ENCODE measurements around the gene AZGP1.

The AZGP1 gene

DNA sequence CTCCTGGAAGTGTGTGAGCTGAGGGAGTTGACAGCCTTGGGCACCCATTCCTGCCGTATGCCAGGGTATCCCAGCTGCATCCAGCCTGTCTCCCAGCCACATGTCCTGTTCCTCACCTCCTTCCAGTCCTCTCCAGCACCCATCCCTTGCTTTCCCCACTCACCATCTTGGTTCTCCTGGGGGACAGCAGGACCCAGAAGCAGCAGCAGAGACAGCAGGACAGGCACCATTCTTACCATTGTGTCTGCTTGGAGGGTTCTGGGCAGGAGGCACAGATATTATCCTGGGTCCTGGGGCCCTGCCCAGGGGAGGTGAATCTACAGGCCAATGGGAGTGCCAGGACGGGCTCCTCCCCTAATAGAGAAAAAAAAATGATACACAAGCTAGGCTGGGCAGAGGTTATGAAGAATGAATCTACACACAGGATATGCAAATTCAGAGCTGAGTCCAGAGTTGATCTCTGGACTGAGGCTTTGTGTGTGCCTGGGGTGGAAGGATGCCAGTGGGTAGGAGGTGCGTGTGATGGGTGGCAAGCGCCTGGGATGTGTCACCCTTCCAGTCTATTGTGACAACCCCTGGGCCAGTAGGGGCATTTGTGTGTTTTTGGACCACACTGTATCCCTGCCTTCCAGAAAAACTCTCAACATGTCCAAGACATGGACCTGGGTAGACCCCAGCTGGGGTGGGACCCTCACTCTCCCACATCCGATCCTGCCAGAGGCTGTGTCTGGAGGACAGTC, at the start of gene AZGP1:
AZGP1 (minus strand) TSS at position 250 of the 740 bp plus-strand sequence; CDS start at position 239, 11 bp downstream.
- Histone ChIP-seq H3K27ac (ENCODE audit: low read length) (no peak within 1 kb of the TSS), H3K4me3 (ENCODE audit: low read depth in 1 of 2, low read length in 2 of 2) (peak within 1 kb of the TSS in 1 of 2 donors; percentile 21)

DNA sequence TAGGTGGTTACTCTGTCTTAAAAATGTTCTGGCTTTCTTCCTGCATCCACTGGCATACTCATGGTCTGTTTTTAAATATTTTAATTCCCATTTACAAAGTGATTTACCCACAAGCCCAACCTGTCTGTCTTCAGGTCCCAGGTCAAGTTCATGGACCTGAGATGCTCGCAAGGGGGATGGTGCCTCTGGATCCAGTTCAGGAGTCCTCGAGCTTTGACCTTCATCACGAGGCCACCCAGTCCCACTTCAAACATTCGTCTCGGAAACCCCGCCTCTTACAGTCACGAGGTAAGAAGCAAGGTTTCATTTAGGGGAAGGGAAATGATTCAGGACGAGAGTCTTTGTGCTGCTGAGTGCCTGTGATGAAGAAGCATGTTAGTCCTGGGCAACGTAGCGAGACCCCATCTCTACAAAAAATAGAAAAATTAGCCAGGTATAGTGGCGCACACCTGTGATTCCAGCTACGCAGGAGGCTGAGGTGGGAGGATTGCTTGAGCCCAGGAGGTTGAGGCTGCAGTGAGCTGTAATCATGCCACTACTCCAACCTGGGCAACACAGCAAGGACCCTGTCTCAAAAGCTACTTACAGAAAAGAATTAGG, 48.3 kb upstream of the AZGP1 start:
- Histone ChIP-seq H3K4me3 (ENCODE audit: low read depth in 1 of 2, low read length in 2 of 2) (no peak overlapping the region), H3K4me1 (ENCODE audit: control insufficient read depth in 1 of 2, insufficient read depth in 2 of 2, low read length in 2 of 2) (peaks cover 0 to 4% of the 10 kb centered on the region in 2 donors), H3K36me3 (ENCODE audit: control insufficient read depth in 1 of 2, insufficient read depth in 2 of 2, low read length in 2 of 2) (peaks cover 18 to 32% of the 10 kb centered on the region in 2 donors), H3K27me3 (ENCODE audit: low read depth, low read length) (no peaks in the 10 kb centered on the region), H3K27ac (ENCODE audit: low read length) (no peak overlapping the region), H3K9me3 (ENCODE audit: control insufficient read depth in 1 of 2, low read length in 2 of 2) (no peaks in the 10 kb centered on the region)

More for the DNA sequence above, at the start of gene AZGP1:
- Histone ChIP-seq H3K9me3 (ENCODE audit: control insufficient read depth in 1 of 2, low read length in 2 of 2) (no peaks in the 10 kb centered on the region), H3K27me3 (ENCODE audit: low read depth, low read length) (no peaks in the 10 kb centered on the region), H3K4me1 (ENCODE audit: control insufficient read depth in 1 of 2, insufficient read depth in 2 of 2, low read length in 2 of 2) (no peaks in the 10 kb centered on the region), H3K36me3 (ENCODE audit: control insufficient read depth in 1 of 2, insufficient read depth in 2 of 2, low read length in 2 of 2) (no peaks in the 10 kb centered on the region)

DNA sequence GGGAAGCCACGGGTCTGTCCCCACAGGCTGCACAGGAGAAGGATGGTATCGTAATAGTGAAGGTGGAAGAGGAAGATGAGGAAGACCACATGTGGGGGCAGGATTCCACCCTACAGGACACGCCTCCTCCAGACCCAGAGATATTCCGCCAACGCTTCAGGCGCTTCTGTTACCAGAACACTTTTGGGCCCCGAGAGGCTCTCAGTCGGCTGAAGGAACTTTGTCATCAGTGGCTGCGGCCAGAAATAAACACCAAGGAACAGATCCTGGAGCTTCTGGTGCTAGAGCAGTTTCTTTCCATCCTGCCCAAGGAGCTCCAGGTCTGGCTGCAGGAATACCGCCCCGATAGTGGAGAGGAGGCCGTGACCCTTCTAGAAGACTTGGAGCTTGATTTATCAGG, 47.7 kb upstream of the AZGP1 start:
- Histone ChIP-seq H3K9me3 (ENCODE audit: control insufficient read depth in 1 of 2, low read length in 2 of 2) (no peaks in the 10 kb centered on the region), H3K4me1 (ENCODE audit: control insufficient read depth in 1 of 2, insufficient read depth in 2 of 2, low read length in 2 of 2) (peaks cover 0 to 9% of the 10 kb centered on the region in 2 donors), H3K27me3 (ENCODE audit: low read depth, low read length) (no peaks in the 10 kb centered on the region), H3K27ac (ENCODE audit: low read length) (peak overlapping the region; percentile 39), H3K36me3 (ENCODE audit: control insufficient read depth in 1 of 2, insufficient read depth in 2 of 2, low read length in 2 of 2) (peaks cover 18 to 32% of the 10 kb centered on the region in 2 donors), H3K4me3 (ENCODE audit: low read depth in 1 of 2, low read length in 2 of 2) (no peak overlapping the region)

DNA sequence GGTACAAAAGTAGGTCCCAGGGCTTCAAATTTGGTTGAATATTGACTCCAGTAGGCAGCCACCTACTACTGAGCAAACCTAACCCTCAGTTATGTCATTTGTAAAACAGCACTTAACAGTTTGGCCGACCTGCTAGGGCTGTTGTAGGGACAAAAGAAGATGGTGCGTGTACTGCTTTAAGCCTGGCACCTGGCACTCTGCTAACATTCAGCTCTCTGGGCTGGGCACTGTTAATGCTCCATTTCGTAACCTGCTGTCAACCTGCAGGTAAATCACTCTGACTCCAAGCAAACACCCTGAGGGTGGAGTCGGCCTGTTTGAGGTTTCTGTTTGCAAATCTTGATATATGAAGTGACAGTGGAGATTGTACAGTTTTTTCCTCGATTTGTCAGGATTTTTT, 46.8 kb upstream of the AZGP1 start:
- no peak overlapping the region for H3K4me3 ChIP-seq (ENCODE audit: low read depth in 1 of 2, low read length in 2 of 2)
- no peaks in the 10 kb centered on the region for H3K9me3 ChIP-seq (ENCODE audit: control insufficient read depth in 1 of 2, low read length in 2 of 2)
- H3K27ac ChIP-seq (ENCODE audit: low read length), result peak overlapping the region; percentile 2
- no peaks in the 10 kb centered on the region for H3K27me3 ChIP-seq (ENCODE audit: low read depth, low read length)
- H3K4me1 ChIP-seq (ENCODE audit: control insufficient read depth in 1 of 2, insufficient read depth in 2 of 2, low read length in 2 of 2), result peaks cover 0 to 15% of the 10 kb centered on the region in 2 donors
- peaks cover 18 to 27% of the 10 kb centered on the region in 2 donors for H3K36me3 ChIP-seq (ENCODE audit: control insufficient read depth in 1 of 2, insufficient read depth in 2 of 2, low read length in 2 of 2)

DNA sequence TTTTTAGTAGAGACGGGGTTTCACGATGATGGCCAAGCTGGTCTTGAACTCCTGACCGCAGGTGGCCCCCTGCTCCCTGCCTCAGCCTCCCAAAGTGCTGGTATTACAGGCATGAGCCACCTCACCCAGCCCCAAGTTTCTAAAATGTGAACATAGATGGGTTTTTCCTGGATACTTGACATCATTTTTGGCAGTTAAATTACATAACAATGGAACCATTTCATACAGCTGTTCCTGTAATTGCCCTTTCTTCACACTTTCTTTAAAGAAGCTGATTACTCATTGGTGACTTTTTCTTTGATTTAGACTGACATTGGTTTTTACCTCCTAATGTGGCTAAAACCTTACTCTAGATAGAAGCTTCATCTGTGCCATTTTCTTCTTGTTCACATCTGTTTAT, 45.5 kb upstream of the AZGP1 start:
- Histone ChIP-seq H3K27ac (ENCODE audit: low read length) (peak overlapping the region; percentile 5), H3K27me3 (ENCODE audit: low read depth, low read length) (no peaks in the 10 kb centered on the region), H3K9me3 (ENCODE audit: control insufficient read depth in 1 of 2, low read length in 2 of 2) (no peaks in the 10 kb centered on the region), H3K4me3 (ENCODE audit: low read depth in 1 of 2, low read length in 2 of 2) (no peak overlapping the region), H3K4me1 (ENCODE audit: control insufficient read depth in 1 of 2, insufficient read depth in 2 of 2, low read length in 2 of 2) (peaks cover 4 to 28% of the 10 kb centered on the region in 2 donors), H3K36me3 (ENCODE audit: control insufficient read depth in 1 of 2, insufficient read depth in 2 of 2, low read length in 2 of 2) (peaks cover 18 to 19% of the 10 kb centered on the region in 2 donors)

DNA sequence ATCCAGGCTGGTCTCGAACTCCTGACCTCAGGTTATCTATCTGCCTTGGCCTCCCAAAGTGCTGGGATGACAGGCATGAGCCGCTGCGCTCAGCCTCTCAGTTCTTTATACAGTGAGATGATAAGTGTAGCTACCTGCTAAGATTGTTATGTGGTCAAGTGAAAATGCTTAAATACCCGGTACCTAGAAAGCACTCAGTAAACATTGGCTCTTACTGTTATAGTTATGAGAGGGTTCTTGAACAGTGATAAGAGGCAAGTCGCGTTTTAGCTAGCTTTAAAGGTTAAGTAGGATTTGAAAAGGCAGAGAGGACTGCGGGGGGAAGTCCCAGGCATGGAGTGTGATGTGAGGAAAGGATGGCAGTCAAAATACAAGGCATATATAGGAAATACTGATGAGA, 44.1 kb upstream of the AZGP1 start:
- no peaks in the 10 kb centered on the region for H3K27me3 ChIP-seq (ENCODE audit: low read depth, low read length)

DNA sequence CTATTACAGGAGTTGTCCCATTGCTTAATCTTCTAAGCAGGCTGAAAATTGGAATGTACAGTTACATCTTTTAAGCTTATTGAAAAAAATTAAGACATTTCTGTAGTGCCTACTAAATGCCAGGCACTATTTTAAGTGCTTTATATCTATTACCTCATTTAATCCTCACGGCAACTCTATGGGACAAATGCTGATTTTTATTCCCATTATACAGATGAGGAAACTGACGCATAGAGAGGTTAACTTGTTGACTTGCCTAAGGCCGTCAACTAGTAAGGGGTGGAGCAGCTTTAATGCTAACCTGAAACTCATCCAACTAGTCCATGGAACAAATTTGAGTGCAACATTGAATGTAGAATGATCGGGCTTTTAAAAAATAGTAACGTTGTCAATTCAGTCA, 42.0 kb upstream of the AZGP1 start:
- H3K27ac ChIP-seq (ENCODE audit: low read length), result peak overlapping the region; percentile 83
- no peaks in the 10 kb centered on the region for H3K9me3 ChIP-seq (ENCODE audit: control insufficient read depth in 1 of 2, low read length in 2 of 2)
- no peak overlapping the region for H3K4me3 ChIP-seq (ENCODE audit: low read depth in 1 of 2, low read length in 2 of 2)
- peaks cover 0 to 4% of the 10 kb centered on the region in 2 donors for H3K36me3 ChIP-seq (ENCODE audit: control insufficient read depth in 1 of 2, insufficient read depth in 2 of 2, low read length in 2 of 2)
- no peaks in the 10 kb centered on the region for H3K27me3 ChIP-seq (ENCODE audit: low read depth, low read length)
- peaks cover 4 to 29% of the 10 kb centered on the region in 2 donors for H3K4me1 ChIP-seq (ENCODE audit: control insufficient read depth in 1 of 2, insufficient read depth in 2 of 2, low read length in 2 of 2)

More for the DNA sequence above, 44.1 kb upstream of the AZGP1 start:
- Histone ChIP-seq H3K9me3 (ENCODE audit: control insufficient read depth in 1 of 2, low read length in 2 of 2) (no peaks in the 10 kb centered on the region), H3K4me1 (ENCODE audit: control insufficient read depth in 1 of 2, insufficient read depth in 2 of 2, low read length in 2 of 2) (peaks cover 4 to 29% of the 10 kb centered on the region in 2 donors), H3K36me3 (ENCODE audit: control insufficient read depth in 1 of 2, insufficient read depth in 2 of 2, low read length in 2 of 2) (peaks cover 12 to 19% of the 10 kb centered on the region in 2 donors), H3K27ac (ENCODE audit: low read length) (no peak overlapping the region), H3K4me3 (ENCODE audit: low read depth in 1 of 2, low read length in 2 of 2) (no peak overlapping the region)

DNA sequence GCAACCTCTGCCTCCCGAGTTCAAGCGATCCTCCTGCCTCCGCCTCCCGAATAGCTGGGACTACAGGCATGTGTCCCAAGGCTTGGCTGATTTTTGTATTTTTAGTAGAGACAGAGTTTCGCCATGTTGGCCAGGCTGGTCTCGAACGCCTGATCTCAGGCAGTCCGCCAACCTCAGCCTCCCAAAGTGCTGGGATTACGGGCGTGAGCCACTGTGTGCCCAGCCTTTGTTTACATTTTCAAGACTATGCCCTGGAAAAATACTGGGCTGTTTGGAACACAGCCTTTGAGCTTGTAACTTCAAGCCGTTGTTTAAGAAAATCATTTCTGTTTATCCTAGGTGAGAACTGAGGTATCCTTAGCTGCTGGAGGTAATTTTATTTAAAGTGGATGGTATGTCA, 41.5 kb upstream of the AZGP1 start:
- Histone ChIP-seq H3K36me3 (ENCODE audit: control insufficient read depth in 1 of 2, insufficient read depth in 2 of 2, low read length in 2 of 2) (no peaks in the 10 kb centered on the region), H3K4me1 (ENCODE audit: control insufficient read depth in 1 of 2, insufficient read depth in 2 of 2, low read length in 2 of 2) (peaks cover 4 to 29% of the 10 kb centered on the region in 2 donors), H3K4me3 (ENCODE audit: low read depth in 1 of 2, low read length in 2 of 2) (no peak overlapping the region), H3K27ac (ENCODE audit: low read length) (peak overlapping the region; percentile 83), H3K9me3 (ENCODE audit: control insufficient read depth in 1 of 2, low read length in 2 of 2) (no peaks in the 10 kb centered on the region), H3K27me3 (ENCODE audit: low read depth, low read length) (no peaks in the 10 kb centered on the region)

DNA sequence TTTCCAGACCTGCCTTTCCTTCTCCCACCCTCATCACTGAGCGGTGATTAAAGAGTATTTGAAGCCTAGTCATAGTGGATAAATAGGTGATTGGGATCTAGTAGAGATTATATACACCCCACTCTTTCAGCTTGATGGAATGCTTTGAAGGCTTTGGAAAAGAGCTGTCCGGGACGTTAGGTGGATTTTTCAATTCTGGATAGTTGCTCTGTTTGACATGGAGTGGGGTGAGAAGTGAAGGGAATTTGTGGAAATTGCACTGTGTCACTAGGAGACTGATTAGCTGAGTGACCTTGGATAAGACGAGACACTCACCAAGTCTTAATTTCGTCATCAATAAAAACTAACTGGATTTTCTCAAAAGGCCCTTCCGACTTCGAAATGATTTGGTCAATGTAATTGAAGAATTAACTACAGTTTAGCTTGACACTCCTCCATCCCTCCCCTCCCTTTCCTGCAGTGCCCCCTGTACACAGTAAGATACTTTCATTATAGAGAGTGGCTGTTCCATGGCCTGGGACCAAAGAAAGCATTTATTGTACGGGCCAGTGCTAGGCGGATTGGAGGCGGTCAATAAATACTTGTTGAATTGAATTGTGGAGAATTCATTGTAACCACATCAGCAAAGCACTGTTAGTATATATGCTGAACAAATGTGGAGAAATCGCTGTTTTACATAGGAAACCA, 40.5 kb upstream of the AZGP1 start:
- Histone ChIP-seq H3K9me3 (ENCODE audit: control insufficient read depth in 1 of 2, low read length in 2 of 2) (no peaks in the 10 kb centered on the region), H3K4me1 (ENCODE audit: control insufficient read depth in 1 of 2, insufficient read depth in 2 of 2, low read length in 2 of 2) (peaks cover 4 to 29% of the 10 kb centered on the region in 2 donors), H3K27me3 (ENCODE audit: low read depth, low read length) (no peaks in the 10 kb centered on the region), H3K27ac (ENCODE audit: low read length) (peak overlapping the region; percentile 83), H3K36me3 (ENCODE audit: control insufficient read depth in 1 of 2, insufficient read depth in 2 of 2, low read length in 2 of 2) (no peaks in the 10 kb centered on the region), H3K4me3 (ENCODE audit: low read depth in 1 of 2, low read length in 2 of 2) (peak overlapping the region; percentile 81 to 85)

DNA sequence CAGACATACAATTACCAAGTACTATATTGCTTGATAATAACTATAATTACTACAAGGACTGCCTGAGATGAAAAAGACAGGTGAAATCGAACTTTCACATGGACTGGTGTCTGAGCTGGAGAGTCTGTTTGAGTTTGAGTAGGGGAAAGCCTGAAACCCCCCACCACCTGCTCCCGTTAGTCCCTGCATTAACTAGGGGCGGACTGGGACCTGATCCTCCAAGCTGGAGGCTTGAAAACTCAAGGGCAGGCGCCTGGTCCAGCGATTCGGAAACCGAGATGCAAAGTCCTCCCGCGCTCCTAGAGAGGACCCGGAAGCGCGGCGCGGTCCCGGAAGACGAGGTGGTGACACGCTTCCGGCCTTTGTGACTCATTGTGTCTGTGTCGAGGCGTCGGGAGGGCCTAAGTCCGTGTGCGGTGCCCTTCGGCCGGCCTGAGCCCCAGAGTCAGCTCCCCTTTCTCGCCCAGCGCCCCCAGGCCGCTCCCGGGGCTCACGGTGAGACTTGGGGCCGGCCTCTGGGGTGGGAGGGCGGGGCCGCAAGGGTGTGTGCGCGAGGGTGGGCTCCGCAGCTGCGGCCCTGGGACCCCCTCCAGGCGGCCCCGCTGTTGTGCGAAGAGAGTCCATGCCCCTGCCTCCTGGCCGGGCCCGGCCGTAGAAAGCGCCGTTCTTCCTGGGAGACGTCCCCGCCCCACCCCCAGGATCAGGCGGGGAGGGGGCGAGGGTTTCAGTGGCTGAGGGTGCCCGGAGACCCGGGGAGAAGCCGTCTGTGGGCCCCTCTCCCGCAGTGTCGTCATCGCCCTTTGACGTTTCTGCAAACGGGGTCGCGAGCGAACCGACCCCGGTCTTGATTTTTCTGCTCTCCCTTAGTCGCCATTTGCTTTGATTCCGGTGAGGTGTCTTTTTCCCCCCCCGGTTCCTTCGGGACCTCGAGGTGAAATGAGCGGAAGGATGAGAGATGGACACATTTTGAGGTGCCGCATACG, 39.7 kb upstream of the AZGP1 start, which contains the start of gene ZKSCAN1:
ZKSCAN1 (plus strand) TSS at position 365 of the 983 bp plus-strand sequence. CDS start 7,911 bp downstream, outside the sequence.
- no peaks in the 10 kb centered on the region for H3K36me3 ChIP-seq (ENCODE audit: control insufficient read depth in 1 of 2, insufficient read depth in 2 of 2, low read length in 2 of 2)
- no peaks in the 10 kb centered on the region for H3K27me3 ChIP-seq (ENCODE audit: low read depth, low read length)
- H3K9me3 ChIP-seq (ENCODE audit: control insufficient read depth in 1 of 2, low read length in 2 of 2), result no peaks in the 10 kb centered on the region
- peak within 1 kb of the TSS; percentile 81 to 85 for H3K4me3 ChIP-seq (ENCODE audit: low read depth in 1 of 2, low read length in 2 of 2)
- peaks cover 4 to 29% of the 10 kb centered on the region in 2 donors for H3K4me1 ChIP-seq (ENCODE audit: control insufficient read depth in 1 of 2, insufficient read depth in 2 of 2, low read length in 2 of 2)
- H3K27ac ChIP-seq (ENCODE audit: low read length), result peak within 1 kb of the TSS; percentile 83

All from muscle layer of duodenum (tissue), 2 donors.